Dermis lymphatic vessel endothelial cell (primary cell): Measurements from ENCODE around the gene PLXNA3. TPM values are rescaled to one million over a fixed set of nuclear protein-coding genes. Genes with fewer than 3 reads are reported as not detected.

Experiments used
- total RNA-seq: library from RNA; depleted of rRNA; stranded (reverse); fragments of >200 nt; gene quantifications from 2 replicates; pipeline ENCODE4 v1.2.1, GENCODE V29; 2014

The PLXNA3 gene
- 3.3 and 4.1 TPM in 2 replicates for total RNA-seq

GRCh38 chrX:154458116-154458953 lies at the start of gene PLXNA3:
Gene PLXNA3, plus strand, starts transcription at chrX:154458281. Its CDS starts 1,903 bp downstream, at chrX:154460184.

GRCh38 chrX:154409222-154409871 lies 48.7 kb upstream of the PLXNA3 start, which contains the start of gene DNASE1L1:
Gene DNASE1L1, minus strand, starts transcription at chrX:154409254. Its CDS starts 3,686 bp downstream, at chrX:154405568.

DNA sequence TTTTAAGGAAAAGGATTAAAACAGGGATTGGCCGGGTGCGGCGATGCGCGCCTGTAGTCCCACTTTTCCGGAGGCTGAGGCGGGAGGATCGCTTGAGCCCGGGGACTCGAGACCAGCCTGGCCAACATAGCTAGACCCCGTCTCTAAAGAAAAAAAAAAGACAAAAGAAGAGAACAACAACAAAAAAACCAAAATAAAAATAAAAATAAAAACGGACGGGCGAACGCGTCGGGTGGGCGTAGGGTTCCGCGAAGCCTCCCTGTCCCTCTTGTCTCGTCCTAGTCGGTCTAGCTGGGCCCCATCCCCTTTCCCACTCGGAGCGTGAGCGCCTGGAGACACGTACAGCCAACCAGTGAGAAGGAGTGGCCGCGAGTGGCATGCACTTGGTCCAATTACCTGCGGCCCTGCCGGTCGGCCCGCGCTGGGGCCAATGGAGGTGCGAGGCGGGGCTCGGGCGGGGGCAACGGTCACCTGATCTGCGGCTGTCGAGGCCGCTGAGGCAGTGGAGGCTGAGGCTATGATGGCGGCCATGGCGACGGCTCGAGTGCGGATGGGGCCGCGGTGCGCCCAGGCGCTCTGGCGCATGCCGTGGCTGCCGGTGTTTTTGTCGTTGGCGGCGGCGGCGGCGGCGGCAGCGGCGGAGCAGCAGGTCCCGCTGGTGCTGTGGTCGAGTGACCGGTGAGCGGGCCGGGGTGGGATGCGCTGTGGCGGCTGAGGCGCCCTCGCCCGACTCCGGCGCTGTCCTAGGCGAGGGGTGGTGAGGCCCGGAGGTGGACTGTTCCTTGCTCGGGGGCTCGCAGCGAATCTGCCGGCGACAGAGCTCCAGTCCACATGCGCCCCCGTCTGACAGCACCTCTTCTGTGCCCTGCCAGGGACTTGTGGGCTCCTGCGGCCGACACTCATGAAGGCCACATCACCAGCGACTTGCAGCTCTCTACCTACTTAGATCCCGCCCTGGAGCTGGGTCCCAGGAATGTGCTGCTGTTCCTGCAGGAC lies 29.6 kb upstream of the PLXNA3 start, which contains the start of gene ATP6AP1:
ATP6AP1 (plus strand) TSS at position 502 of the 996 bp plus-strand sequence; CDS start at position 518, 16 bp downstream.

GRCh38 chrX:154436983-154437752 lies 20.9 kb upstream of the PLXNA3 start, which contains the start of gene GDI1:
Gene GDI1, plus strand, starts transcription at chrX:154437154. Its CDS starts 101 bp downstream, at chrX:154437255.

DNA sequence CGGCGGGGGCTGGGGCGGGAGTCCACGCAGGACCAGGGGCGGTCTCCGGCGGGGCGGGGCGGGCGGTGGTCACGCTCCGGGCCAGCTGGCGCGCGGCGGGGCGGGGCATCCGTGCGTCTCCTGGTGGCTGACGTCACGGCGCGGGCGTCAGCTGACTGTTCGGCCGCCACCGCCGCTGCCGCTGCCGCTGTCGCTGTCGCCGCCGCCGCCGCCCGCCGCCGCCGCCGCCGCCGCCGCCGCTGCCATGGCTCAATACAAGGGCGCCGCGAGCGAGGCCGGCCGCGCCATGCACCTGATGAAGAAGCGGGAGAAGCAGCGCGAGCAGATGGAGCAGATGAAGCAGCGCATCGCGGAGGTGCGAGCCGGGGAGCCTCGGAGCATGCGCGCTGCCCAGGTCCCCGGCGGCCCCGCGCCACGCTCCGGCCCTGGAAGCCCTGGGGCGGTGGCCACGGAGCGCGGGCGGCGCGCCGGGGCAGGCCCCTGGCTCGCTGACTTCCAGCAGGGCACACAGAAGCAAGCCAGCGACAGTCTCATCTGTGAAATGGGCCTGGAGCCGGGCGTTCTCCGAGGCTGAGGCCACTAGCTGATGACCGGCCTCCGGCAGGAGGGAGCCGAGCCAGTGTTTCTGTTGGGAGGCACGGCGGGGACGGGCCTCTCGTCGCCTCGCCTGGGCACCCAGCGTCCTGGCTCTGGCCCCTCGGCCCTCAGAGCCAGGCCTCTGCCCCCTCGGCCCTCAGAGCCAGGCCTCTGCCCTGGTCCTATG lies 13.9 kb upstream of the PLXNA3 start, which contains the start of gene FAM50A:
FAM50A (plus strand) TSS at position 150 of the 763 bp plus-strand sequence; CDS start at position 245, 95 bp downstream.

DNA sequence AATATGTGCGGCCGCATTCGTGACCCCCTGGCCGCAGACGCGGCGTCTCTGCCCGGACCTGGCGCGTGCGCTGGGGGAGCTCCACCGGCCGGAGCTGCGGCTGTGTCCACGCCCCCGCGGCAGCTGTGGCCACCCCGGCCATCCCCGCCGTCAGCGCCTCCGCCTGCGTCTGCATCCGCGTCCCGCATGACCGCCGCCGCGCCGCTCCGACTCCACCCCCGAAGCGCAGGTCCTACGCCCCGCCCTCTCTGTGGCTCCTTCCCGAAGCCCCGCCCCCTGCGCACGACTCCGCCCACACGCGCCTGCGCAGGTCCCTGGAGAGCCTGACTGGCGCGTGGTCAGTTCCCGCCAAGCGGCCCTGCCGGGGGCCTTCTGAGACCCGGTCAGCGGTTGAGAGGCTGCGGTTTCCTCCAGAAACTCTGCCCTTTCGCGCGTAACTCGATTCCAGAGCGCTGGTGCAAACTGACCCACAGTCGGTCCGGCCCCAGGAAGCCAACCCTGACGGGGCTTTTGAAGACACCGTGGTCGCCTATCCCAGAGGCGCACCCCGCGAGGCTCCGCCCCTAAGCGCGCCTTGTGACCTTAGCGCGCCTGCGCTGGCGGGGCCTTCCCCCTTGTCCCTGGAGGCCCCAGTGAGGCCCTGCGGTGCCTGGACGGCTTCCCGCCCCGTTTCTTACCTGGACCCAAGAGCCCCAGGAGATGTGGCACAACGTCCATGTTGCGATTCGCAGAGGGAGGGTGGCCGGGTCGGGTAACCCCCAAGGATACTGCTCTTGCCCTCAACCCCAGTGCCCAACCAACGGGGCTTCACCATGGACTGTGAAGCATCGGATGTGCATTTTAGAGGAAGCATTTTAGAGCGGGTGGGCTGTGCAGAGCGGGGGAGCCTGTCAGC lies 20.9 kb downstream of the PLXNA3 start, which contains the start of gene LAGE3:
LAGE3 (minus strand) TSS at position 554 of the 895 bp plus-strand sequence; CDS start at position 188, 366 bp downstream.

DNA sequence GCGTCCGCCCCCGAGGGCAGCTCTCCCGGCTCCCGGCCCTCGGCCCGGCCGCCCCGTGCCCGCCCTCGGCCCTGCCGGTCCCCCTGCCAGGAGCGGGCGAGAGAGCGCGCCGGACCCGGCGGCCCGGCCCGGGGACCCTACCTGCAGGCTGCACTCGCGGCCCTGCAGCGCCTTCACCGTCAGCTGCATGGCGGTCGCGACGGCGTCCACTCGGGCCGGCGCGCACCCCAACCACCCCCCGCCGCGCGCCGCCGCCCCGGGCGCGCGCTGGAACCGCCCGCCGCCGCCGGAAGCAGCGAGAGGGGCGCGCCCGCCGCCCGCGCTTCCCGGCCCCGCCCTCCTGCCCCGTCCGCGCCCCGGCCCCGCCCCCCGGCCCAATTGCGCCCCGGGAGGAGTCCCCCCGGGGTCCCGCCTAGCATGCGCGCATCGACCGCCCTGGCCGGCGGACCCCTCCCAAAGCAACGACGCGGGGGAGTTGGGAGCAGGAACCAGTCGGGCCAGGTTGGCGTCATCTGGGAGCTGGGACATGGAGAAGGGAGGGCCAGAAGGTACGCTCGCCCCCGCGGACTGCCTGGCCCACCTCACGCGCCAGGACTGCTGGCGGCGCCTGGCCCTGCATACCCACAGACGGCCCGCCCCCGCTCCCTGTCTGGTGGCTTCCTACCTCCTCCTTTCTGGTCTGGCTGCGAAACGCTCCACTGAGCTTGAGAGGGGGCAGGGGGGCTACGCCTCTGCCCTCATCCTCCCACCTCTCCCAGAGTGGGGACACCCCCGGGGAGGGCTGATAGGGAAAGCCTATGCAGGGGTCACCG lies 28.5 kb downstream of the PLXNA3 start, which contains the start of gene UBL4A:
UBL4A (minus strand) TSS at position 220 of the 812 bp plus-strand sequence; CDS start at position 189, 31 bp downstream.

GRCh38 chrX:154490414-154491083 lies 32.5 kb downstream of the PLXNA3 start, which contains the start of gene SLC10A3:
Gene SLC10A3, minus strand, starts transcription at chrX:154490629. Its CDS starts 1,689 bp downstream, at chrX:154488940.

DNA sequence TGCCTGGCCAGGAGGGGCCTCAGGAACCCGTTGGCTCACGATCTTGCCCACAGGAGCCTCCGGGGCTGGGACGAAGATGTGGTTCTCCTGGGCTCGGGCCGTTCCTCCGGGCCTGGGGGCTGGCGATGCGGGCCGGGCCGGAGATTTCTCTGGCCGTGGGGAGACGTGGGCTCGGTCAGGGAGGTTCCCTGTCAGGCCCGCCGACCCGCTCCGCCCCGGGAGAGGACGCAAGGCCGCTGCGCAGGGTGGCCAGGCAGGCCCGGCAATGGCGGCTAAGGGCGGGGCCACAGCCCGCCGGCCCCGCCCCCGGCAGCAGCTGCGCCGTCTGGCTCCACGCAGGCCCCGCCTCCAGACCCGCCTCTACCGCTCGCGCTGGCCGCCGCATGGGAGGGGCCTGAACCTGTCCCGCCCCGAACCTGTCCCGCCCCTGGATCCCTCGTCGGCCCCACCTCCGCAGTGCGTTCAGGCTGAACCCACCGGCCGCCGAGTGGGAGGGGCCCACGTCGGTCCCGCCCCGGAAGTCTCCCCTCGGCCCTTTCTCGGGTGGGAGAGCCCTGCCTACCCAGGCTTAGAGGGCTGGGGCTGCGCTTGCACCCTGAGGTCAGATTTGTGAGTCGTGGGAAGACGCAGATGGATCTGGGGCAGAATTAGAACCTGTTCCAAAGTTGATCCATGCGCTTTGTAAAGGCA lies 58.0 kb downstream of the PLXNA3 start, which contains the start of gene FAM3A:
FAM3A (minus strand) TSS at position 267 of the 690 bp plus-strand sequence. CDS start 460 bp downstream, outside the sequence.

Other genes with a start within 250 kb of the PLXNA3 start
- gene OPN1MW2, start 238.5 kb upstream of the PLXNA3 start, total RNA-seq, result not detected in 2 replicates
- 0.11 TPM in 1 of 2 replicates, not detected in the other for gene OPN1MW3, start 200.7 kb upstream of the PLXNA3 start, total RNA-seq
- gene TEX28, start 163.2 kb upstream of the PLXNA3 start, total RNA-seq, result not detected in 2 replicates
- not detected in 2 replicates for gene TKTL1, start 162.5 kb upstream of the PLXNA3 start, total RNA-seq
- 792 and 962 TPM in 2 replicates for gene FLNA, start 83.6 kb upstream of the PLXNA3 start, total RNA-seq
- gene EMD, start 79.0 kb upstream of the PLXNA3 start, total RNA-seq, result 14.8 and 16.6 TPM in 2 replicates
- 3,109 and 3,856 TPM in 2 replicates for gene RPL10, start 59.9 kb upstream of the PLXNA3 start, total RNA-seq
- 78.9 and 88.2 TPM in 2 replicates for gene DNASE1L1, start 49.0 kb upstream of the PLXNA3 start, total RNA-seq
- 11.6 and 12.4 TPM in 2 replicates for gene TAFAZZIN, start 46.7 kb upstream of the PLXNA3 start, total RNA-seq
- 78.6 and 82.4 TPM in 2 replicates for gene ATP6AP1, start 29.6 kb upstream of the PLXNA3 start, total RNA-seq
- 38.3 and 56.6 TPM in 2 replicates for gene GDI1, start 21.1 kb upstream of the PLXNA3 start, total RNA-seq
- 49.4 and 56.8 TPM in 2 replicates for gene FAM50A, start 14.1 kb upstream of the PLXNA3 start, total RNA-seq
- 12.8 and 16.3 TPM in 2 replicates for gene LAGE3, start 21.0 kb downstream of the PLXNA3 start, total RNA-seq
- 29.1 and 32.6 TPM in 2 replicates for gene UBL4A, start 28.3 kb downstream of the PLXNA3 start, total RNA-seq
- 9.0 and 12.9 TPM in 2 replicates for gene SLC10A3, start 32.3 kb downstream of the PLXNA3 start, total RNA-seq
- gene FAM3A, start 58.0 kb downstream of the PLXNA3 start, total RNA-seq, result 15.6 and 20.3 TPM in 2 replicates
- 22.3 and 22.5 TPM in 2 replicates for gene G6PD, start 88.6 kb downstream of the PLXNA3 start, total RNA-seq
- 9.5 and 12.7 TPM in 2 replicates for gene IKBKG, start 89.3 kb downstream of the PLXNA3 start, total RNA-seq
- not detected in 2 replicates for gene CTAG1A, start 126.9 kb downstream of the PLXNA3 start, total RNA-seq
- gene CTAG1B, start 161.0 kb downstream of the PLXNA3 start, total RNA-seq, result not detected in 2 replicates
- not detected in 2 replicates for gene CTAG2, start 195.3 kb downstream of the PLXNA3 start, total RNA-seq